Endometrium (tissue), 2 donors: ENCODE measurements around the gene TTC29.
"Not testable (repeated sequence)": the region's sequence is repeated elsewhere in the genome, so short reads cannot be mapped to it uniquely, and the experiment has no call there.

ENCODE experiments used
- FAIRE-seq: peaks from 2 replicates; lab custom pipeline; 2012; peaks lifted over from hg19 to GRCh38; lab: Jason Lieb, UNC
- donor health status: control.
- donor health status: control.

TTC29 gene

GRCh38 chr4:146699910-146700309 lies 245.8 kb downstream of the TTC29 start:
- no peak for FAIRE-seq

- FAIRE-seq, result no peak
Measured at GRCh38 chr4:146674829-146675570, 270.7 kb downstream of the TTC29 start.

GRCh38 chr4:146663968-146664311 lies 281.7 kb downstream of the TTC29 start:
- not testable (repeated sequence) for FAIRE-seq

- FAIRE-seq, result no peak
Measured at GRCh38 chr4:146661367-146661766, 284.3 kb downstream of the TTC29 start.
